Heart right ventricle (tissue), 16 donors: ENCODE data around the gene HTR3A. TPM values are rescaled to one million over a fixed set of nuclear protein-coding genes. Genes with fewer than 3 reads are reported as not detected.

Source experiments
- ATAC-seq, 8 donors: fragments of 200-7000 bp; cut with Tn5 transposase; one replicate each; pipeline ENCODE4 v1.9.1; 2020; ENCODE audit warnings: mild to moderate bottlenecking in 8 of 8, moderate library complexity in 8 of 8, moderate number of reproducible peaks in 1 of 8
- DNase-seq, 2 donors: peaks; one replicate each; pipeline ENCODE4 v3.0.0-alpha.2; 2020
- H3K27ac ChIP-seq, 10 donors: fragments of 200-600 bp; sonication (generic) in 2 of 10; one replicate each; pipeline versions ENCODE4 v1.5.0 to v1.8.0; 2020 to 2022; ENCODE audit warnings: mild to moderate bottlenecking in 3 of 10
- H3K27me3 ChIP-seq, 7 donors: fragments of 200-600 bp; one replicate each; pipeline ENCODE4 v1.8.0; 2021 to 2022; ENCODE audit warnings: mild to moderate bottlenecking in 2 of 7
- H3K36me3 ChIP-seq, 9 donors: fragments of 200-600 bp; sonication (generic) in 1 of 9; one replicate each; pipeline versions ENCODE4 v1.5.0 to v1.8.0; 2020 to 2022; ENCODE audit warnings: mild to moderate bottlenecking in 2 of 9
- H3K4me1 ChIP-seq, 9 donors: fragments of 200-600 bp; sonication (generic) in 1 of 9; one replicate each; pipeline versions ENCODE4 v1.5.0 to v1.8.0; 2020 to 2022; ENCODE audit warnings: mild to moderate bottlenecking in 4 of 9
- H3K4me3 ChIP-seq, 10 donors: fragments of 200-600 bp; sonication (generic) in 2 of 10; one replicate each; pipeline versions ENCODE4 v1.5.0 to v1.8.0; 2020 to 2022; ENCODE audit warnings: mild to moderate bottlenecking in 7 of 10, moderate library complexity in 2 of 10
- H3K9me3 ChIP-seq, 11 donors: fragments of 200-600 bp in 10 of 11; sonication (generic) in 2 of 11; one replicate each; pipeline versions ENCODE4 v1.5.0 to v1.8.0; 2013 to 2022; ENCODE audit warnings: mild to moderate bottlenecking in 2 of 11, control low read depth in 1 of 11, moderate library complexity in 1 of 11
- CTCF ChIP-seq, 9 donors: fragments of 200-600 bp; sonication (generic) in 2 of 9; IDR thresholded peaks; one replicate each; pipeline versions ENCODE4 v1.5.0 to v1.8.0; 2021 to 2022; ENCODE audit warnings: antibody characterized with exemption in 9 of 9, mild to moderate bottlenecking in 5 of 9, moderate library complexity in 1 of 9
- WGBS, 2 donors: extraction: QIAGEN DNeasy Blood & Tissue Kit; methylation state at CpG; one replicate each; pipeline ENCODE4 v1.1.7; 2013; ENCODE audit warnings: inconsistent platforms in 1 of 2; 5-methylcytosine and 5-hydroxymethylcytosine counted together
- intact Hi-C, 10 donors: fragments of 100-400 bp; cut with DNase I; formaldehyde crosslinking; loops; one replicate each; pipeline versions ENCODE4 v1.11.1 to v1.14.2; 2022
- polyA plus RNA-seq, 2 donors: library from polyadenylated mRNA; stranded (reverse); fragments of 200-250 nt; gene quantifications; one replicate each; pipeline ENCODE4 v1.2.3, GENCODE V29; 2013
- total RNA-seq, 10 donors: library from RNA; stranded (reverse); fragmentation: NEBNext Ultra II Directional in 3 of 10; extraction: Animal tissue kit (Norgen Biotek cat#: 25700) in 3 of 10; gene quantifications; one replicate each; pipeline versions ENCODE4 v1.2.1 to v1.2.4, GENCODE V29; 2021 to 2023
- donor health status: Arrhythmogenic right ventricular cardiomyopathy.
- donor health status: ischemic (EF 13 %, LVEDD 7.1; RV severe dilation, severe dysfunction).
- donor health status: healthy with polysubstance abuse.
- donor health status: DM: no; HTN: yes; CAD: no.
- donor health status: DM: no; HTN: no; CAD: no.
- donor health status: ischemic (EF 25% LVEDD 6.9; RV normal size, moderate dysfunction).
- donor health status: ischemic (EF 25% LVEDD 5.7; RV mildly dilated, moderate dysfunction).
- donor health status: healthy.
- donor health status: DM: yes; HTN: yes; CAD: no.
- donor health status: Ischemic cardiomyopathy.
- donor health status: ischemic (EF 35%, LVEDD 5.7; RV mildly dilated, moderate dysfunction).
- donor health status: nonischemic (EF 11% LVEDD 7.7; RV severe dilation, severe dysfunction).
- donor health status: DM: yes; HTN: yes; CAD: no.
- donor health status: PGD.
- donor health status: ischemic (EF 29% LVEDD 5.4; RV normal size, mild dysfunction).
- donor health status: nonischemic (EF 23%, LVEDD 6.1; RV moderate dilation, normal function).

Gene HTR3A
- total and polyA plus RNA-seq, 12 donors = 0.07 to 0.16 TPM; not detected in 10

- H3K27me3 ChIP-seq = peaks cover 0 to 47% (median 25%) of the 10 kb centered on the region in 7 donors
- H3K4me1 ChIP-seq = no peaks in the 10 kb centered on the region
- no peak for TF ChIP-seq CTCF (IDR thresholded peaks at IDR 0.05)
- WGBS, 2 donors = 71 to 75% methylated on average over 15 of the region's 15 CpGs
- H3K9me3 ChIP-seq = no peaks in the 10 kb centered on the region
- H3K27ac ChIP-seq = no peak overlapping the region
- ATAC-seq (no peak), DNase-seq (no peak)
- no peak overlapping the region for H3K4me3 ChIP-seq
- H3K36me3 ChIP-seq = no peaks in the 10 kb centered on the region
- intact Hi-C loops = loop anchor here in 1 of 10 donors (5.0 kb wide), 1 partner anchor 92 kb away; no protein-coding TSS in a partner anchor
These were observed 14.5 kb downstream of the HTR3A start for GRCh38 chr11:113989381-113989780.

GRCh38 chr11:113989916-113990315, 15.0 kb downstream of the HTR3A start:
- no peak for TF ChIP-seq CTCF (IDR thresholded peaks at IDR 0.05)
- Histone ChIP-seq H3K27me3 (peaks cover 0 to 50% (median 25%) of the 10 kb centered on the region in 7 donors), H3K36me3 (no peaks in the 10 kb centered on the region), H3K27ac (no peak overlapping the region), H3K4me3 (no peak overlapping the region), H3K9me3 (no peaks in the 10 kb centered on the region), H3K4me1 (no peaks in the 10 kb centered on the region)
- WGBS, 2 donors = 62 to 65% methylated on average over 2 of the region's 2 CpGs
- no peak for DNase-seq
- intact Hi-C loops = loop anchor here in 9 of 10 donors (5.0 to 10.0 kb wide), 5 partner anchors 93 to 775 kb away; no protein-coding TSS in a partner anchor
- no peak for ATAC-seq

- Histone ChIP-seq H3K4me1 (no peaks in the 10 kb centered on the region), H3K27ac (no peak overlapping the region), H3K4me3 (no peak overlapping the region), H3K27me3 (peaks cover 0 to 45% (median 25%) of the 10 kb centered on the region in 7 donors), H3K9me3 (no peaks in the 10 kb centered on the region), H3K36me3 (no peaks in the 10 kb centered on the region)
- 7 to 10% methylated on average over 4 of the region's 4 CpGs for WGBS, 2 donors
- intact Hi-C loops = loop anchor here in 9 of 10 donors (5.0 to 10.0 kb wide), 5 partner anchors 94 to 774 kb away; no protein-coding TSS in a partner anchor
- peak in 2 of 8 donors; percentile 37 to 41 for ATAC-seq
- no peak for TF ChIP-seq CTCF (IDR thresholded peaks at IDR 0.05)
- DNase-seq = peak; percentile 17 to 20
These were observed 16.3 kb downstream of the HTR3A start for GRCh38 chr11:113991170-113991569.

GRCh38 chr11:113991718-113992458, 17.0 kb downstream of the HTR3A start:
- DNase-seq = no peak

More at GRCh38 chr11:113991718-113992458, 17.0 kb downstream of the HTR3A start:
- peaks cover 0 to 41% (median 24%) of the 10 kb centered on the region in 7 donors for H3K27me3 ChIP-seq
- no peaks in the 10 kb centered on the region for H3K4me1 ChIP-seq
- H3K9me3 ChIP-seq = no peaks in the 10 kb centered on the region
- H3K27ac ChIP-seq = no peak overlapping the region
- no peaks in the 10 kb centered on the region for H3K36me3 ChIP-seq
- WGBS, 2 donors = 54 to 55% methylated on average over 7 of the region's 7 CpGs
- ATAC-seq = no peak
- TF ChIP-seq CTCF (IDR thresholded peaks at IDR 0.05) = no peak
- intact Hi-C loops = loop anchor here in 9 of 10 donors (5.0 to 10.0 kb wide), 5 partner anchors 95 to 773 kb away; no protein-coding TSS in a partner anchor
- no peak overlapping the region for H3K4me3 ChIP-seq
